Measurements from ENCODE around the gene ELAVL2. TPM values are rescaled to one million over a fixed set of nuclear protein-coding genes. Genes with fewer than 3 reads are reported as not detected.

ELAVL2 gene
- total and polyA plus RNA-seq, 9 donors: 2.1 to 5.6 (median 3.6) TPM

- Histone ChIP-seq H3K4me1 (ENCODE audit: control insufficient read depth, insufficient read depth, low read length) (no peaks in the 10 kb centered on the region), H3K4me3 (ENCODE audit: low read length) (no peak overlapping the region), H3K27me3 (ENCODE audit: control insufficient read depth, insufficient read depth, low read length) (no peaks in the 10 kb centered on the region), H3K9me3 (replicated peaks; ENCODE audit: control insufficient read depth, low read depth, low read length) (no peaks in the 10 kb centered on the region), H3K27ac (ENCODE audit: low read length) (no peak overlapping the region), H3K36me3 (ENCODE audit: control insufficient read depth, insufficient read depth, low read length) (peaks cover 2% of the 10 kb centered on the region)
- WGBS (ENCODE audit: insufficient coverage): 89% methylated on average over 4 of the region's 5 CpGs
- DNase-seq: no peak
These were observed 175.0 kb downstream of the ELAVL2 start for GRCh38 chr9:23651051-23651450.

GRCh38 chr9:23648651-23649050 is 177.4 kb downstream of the ELAVL2 start:
- Histone ChIP-seq H3K36me3 (ENCODE audit: control insufficient read depth, insufficient read depth, low read length) (peaks cover 2% of the 10 kb centered on the region), H3K4me3 (ENCODE audit: low read length) (no peak overlapping the region), H3K27ac (ENCODE audit: low read length) (no peak overlapping the region), H3K27me3 (ENCODE audit: control insufficient read depth, insufficient read depth, low read length) (no peaks in the 10 kb centered on the region), H3K4me1 (ENCODE audit: control insufficient read depth, insufficient read depth, low read length) (no peaks in the 10 kb centered on the region), H3K9me3 (replicated peaks; ENCODE audit: control insufficient read depth, low read depth, low read length) (no peaks in the 10 kb centered on the region)
- WGBS (ENCODE audit: insufficient coverage): 79% methylated on average over 2 of the region's 2 CpGs
- no peak for DNase-seq

GRCh38 chr9:23644896-23645295 is 181.1 kb downstream of the ELAVL2 start:
- Histone ChIP-seq H3K27ac (ENCODE audit: low read length) (no peak overlapping the region), H3K9me3 (replicated peaks; ENCODE audit: control insufficient read depth, low read depth, low read length) (no peaks in the 10 kb centered on the region), H3K4me1 (ENCODE audit: control insufficient read depth, insufficient read depth, low read length) (no peaks in the 10 kb centered on the region), H3K4me3 (ENCODE audit: low read length) (no peak overlapping the region), H3K36me3 (ENCODE audit: control insufficient read depth, insufficient read depth, low read length) (no peaks in the 10 kb centered on the region), H3K27me3 (ENCODE audit: control insufficient read depth, insufficient read depth, low read length) (no peaks in the 10 kb centered on the region)
- WGBS (ENCODE audit: insufficient coverage): no CpG with 5 or more reads among the region's 4 CpGs
- no peak for DNase-seq

- Histone ChIP-seq H3K27me3 (ENCODE audit: control insufficient read depth, insufficient read depth, low read length) (no peaks in the 10 kb centered on the region), H3K4me3 (ENCODE audit: low read length) (no peak overlapping the region), H3K4me1 (ENCODE audit: control insufficient read depth, insufficient read depth, low read length) (no peaks in the 10 kb centered on the region), H3K36me3 (ENCODE audit: control insufficient read depth, insufficient read depth, low read length) (no peaks in the 10 kb centered on the region), H3K9me3 (replicated peaks; ENCODE audit: control insufficient read depth, low read depth, low read length) (no peaks in the 10 kb centered on the region), H3K27ac (ENCODE audit: low read length) (no peak overlapping the region)
- WGBS (ENCODE audit: insufficient coverage): 65% methylated on average over 3 of the region's 6 CpGs
- no peak for DNase-seq
These were observed 181.7 kb downstream of the ELAVL2 start for GRCh38 chr9:23644326-23644725.

GRCh38 chr9:23643656-23644258 is 182.3 kb downstream of the ELAVL2 start:
- Histone ChIP-seq H3K36me3 (ENCODE audit: control insufficient read depth, insufficient read depth, low read length) (no peaks in the 10 kb centered on the region), H3K27me3 (ENCODE audit: control insufficient read depth, insufficient read depth, low read length) (no peaks in the 10 kb centered on the region), H3K4me1 (ENCODE audit: control insufficient read depth, insufficient read depth, low read length) (no peaks in the 10 kb centered on the region), H3K9me3 (replicated peaks; ENCODE audit: control insufficient read depth, low read depth, low read length) (no peaks in the 10 kb centered on the region), H3K4me3 (ENCODE audit: low read length) (no peak overlapping the region), H3K27ac (ENCODE audit: low read length) (no peak overlapping the region)
- WGBS (ENCODE audit: insufficient coverage): 100% methylated on average over 1 of the region's 1 CpG
- DNase-seq: no peak

Data from muscle of leg (tissue), 11 donors.